Upper lobe of right lung (tissue), 1 donor: ENCODE data around the gene AHCTF1. TPM values are rescaled to one million over a fixed set of nuclear protein-coding genes. Genes with fewer than 3 reads are reported as not detected.

Experiments
- ATAC-seq: fragments of 200-7000 bp; cut with Tn5 transposase; one replicate; pipeline ENCODE4 v1.9.1; 2020; ENCODE audit warnings: mild to moderate bottlenecking, moderate library complexity
- DNase-seq: peaks from one replicate; pipeline ENCODE4 v3.0.0-alpha.2; 2020
- H3K27ac ChIP-seq: fragments of 200-600 bp; one replicate; pipeline ENCODE4 v1.8.0; 2022
- H3K27me3 ChIP-seq: fragments of 200-600 bp; one replicate; pipeline ENCODE4 v1.8.0; 2022; ENCODE audit warnings: mild to moderate bottlenecking
- H3K36me3 ChIP-seq: fragments of 200-600 bp; one replicate; pipeline ENCODE4 v1.8.0; 2022
- H3K4me1 ChIP-seq: fragments of 200-600 bp; one replicate; pipeline ENCODE4 v1.8.0; 2022
- H3K4me3 ChIP-seq: fragments of 200-600 bp; one replicate; pipeline ENCODE4 v1.8.0; 2022; ENCODE audit warnings: mild to moderate bottlenecking
- H3K9me3 ChIP-seq: fragments of 200-600 bp; one replicate; pipeline ENCODE4 v1.8.0; 2022
- intact Hi-C: fragments of 100-400 bp; cut with DNase I; formaldehyde crosslinking; loops from one replicate; pipeline ENCODE4 v1.11.0; 2022
- total RNA-seq: library from RNA; stranded (reverse); fragmentation: NEBNext Ultra II Directional; extraction: Animal tissue kit (Norgen Biotek cat#: 25700); gene quantifications from one replicate; pipeline ENCODE4 v1.2.1, GENCODE V29; 2021
- TF ChIP-seq, protein P1 (sequence below): fragments of 200-600 bp; IDR thresholded peaks from one replicate; pipeline ENCODE4 v1.8.0; 2022; ENCODE audit warnings: antibody characterized with exemption
- donor health status: DM: no; HTN: yes; CAD: no; lungs with severe emphysema.

AHCTF1 gene
- total RNA-seq, 1 donor from 2014 or later = 28.8 TPM

DNA sequence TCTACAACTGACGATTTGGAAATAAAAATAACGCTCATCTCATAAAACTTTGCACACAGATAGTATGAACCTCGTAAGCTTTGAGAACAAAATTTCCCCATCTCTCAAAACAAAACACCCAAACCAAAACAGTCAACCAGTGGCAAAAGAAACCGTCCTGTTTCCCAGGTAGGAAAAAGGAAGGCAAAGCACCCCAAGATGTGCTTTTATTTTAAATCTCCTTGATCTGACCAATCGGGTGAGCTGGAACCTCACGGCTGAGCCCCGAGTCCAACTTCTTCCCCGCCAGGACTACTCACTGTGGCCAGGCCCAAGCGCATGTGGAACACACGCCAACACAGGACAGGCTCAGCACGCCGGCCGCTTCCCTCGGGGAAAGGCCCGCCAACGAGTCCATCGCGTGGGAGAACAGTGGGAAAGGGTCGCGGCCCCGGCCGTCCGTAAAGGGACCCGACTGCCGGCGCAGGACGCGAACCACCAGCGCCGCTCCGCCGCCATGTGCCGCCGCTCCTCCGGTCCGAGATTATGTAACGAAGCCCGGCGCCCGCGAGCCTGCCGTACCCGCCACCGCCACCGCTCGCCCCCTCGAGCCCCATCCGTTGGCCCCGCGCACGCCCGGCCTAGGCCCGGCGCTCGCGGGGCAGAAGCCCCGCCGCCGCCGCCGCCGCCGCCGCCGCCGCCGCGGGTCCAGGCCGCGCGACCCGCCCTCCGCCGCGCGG is 759 bp downstream of the AHCTF1 start:
- intact Hi-C loops = no loop called here
- Histone ChIP-seq H3K4me3 (peak overlapping the region; percentile 92), H3K9me3 (no peaks in the 10 kb centered on the region), H3K4me1 (peaks cover 16% of the 10 kb centered on the region), H3K27me3 (no peaks in the 10 kb centered on the region), H3K27ac (peak overlapping the region; percentile 96), H3K36me3 (peaks cover 13% of the 10 kb centered on the region)
- DNase-seq (peak; percentile 82), ATAC-seq (peak; percentile 38)
- TF ChIP-seq, protein P1, sequence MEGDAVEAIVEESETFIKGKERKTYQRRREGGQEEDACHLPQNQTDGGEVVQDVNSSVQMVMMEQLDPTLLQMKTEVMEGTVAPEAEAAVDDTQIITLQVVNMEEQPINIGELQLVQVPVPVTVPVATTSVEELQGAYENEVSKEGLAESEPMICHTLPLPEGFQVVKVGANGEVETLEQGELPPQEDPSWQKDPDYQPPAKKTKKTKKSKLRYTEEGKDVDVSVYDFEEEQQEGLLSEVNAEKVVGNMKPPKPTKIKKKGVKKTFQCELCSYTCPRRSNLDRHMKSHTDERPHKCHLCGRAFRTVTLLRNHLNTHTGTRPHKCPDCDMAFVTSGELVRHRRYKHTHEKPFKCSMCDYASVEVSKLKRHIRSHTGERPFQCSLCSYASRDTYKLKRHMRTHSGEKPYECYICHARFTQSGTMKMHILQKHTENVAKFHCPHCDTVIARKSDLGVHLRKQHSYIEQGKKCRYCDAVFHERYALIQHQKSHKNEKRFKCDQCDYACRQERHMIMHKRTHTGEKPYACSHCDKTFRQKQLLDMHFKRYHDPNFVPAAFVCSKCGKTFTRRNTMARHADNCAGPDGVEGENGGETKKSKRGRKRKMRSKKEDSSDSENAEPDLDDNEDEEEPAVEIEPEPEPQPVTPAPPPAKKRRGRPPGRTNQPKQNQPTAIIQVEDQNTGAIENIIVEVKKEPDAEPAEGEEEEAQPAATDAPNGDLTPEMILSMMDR = no peak

DNA sequence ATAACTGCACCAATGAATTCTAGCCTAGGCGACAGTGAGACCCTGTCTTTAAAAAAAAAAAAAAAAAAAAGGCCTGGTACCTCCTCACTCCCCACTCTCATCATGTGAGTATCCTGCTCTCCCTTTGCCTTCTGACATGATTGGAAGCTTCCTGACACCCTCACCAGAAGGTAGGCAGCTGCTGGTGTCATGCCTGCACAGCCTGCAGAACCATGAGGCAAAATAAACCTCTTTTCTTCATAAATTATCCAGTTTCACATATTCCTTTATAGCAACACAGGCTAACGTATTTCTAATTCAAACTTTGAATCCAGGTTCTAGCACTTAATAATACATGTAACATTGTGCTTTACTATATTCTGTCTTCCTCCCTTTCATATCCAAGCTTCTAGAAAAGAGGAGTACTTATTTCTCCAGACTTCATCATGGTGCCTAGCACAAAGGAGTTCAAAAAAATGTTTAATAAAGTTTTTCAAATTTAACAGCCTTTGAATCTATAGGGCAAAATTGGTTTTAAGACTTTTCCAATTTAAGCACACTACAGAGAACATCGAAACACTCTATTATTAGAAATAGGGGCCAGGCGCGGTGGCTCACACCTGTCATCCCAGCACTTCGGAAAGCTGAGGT is 5.6 kb downstream of the AHCTF1 start:
- TF ChIP-seq, protein P1 = no peak
- no peaks in the 10 kb centered on the region for H3K9me3 ChIP-seq
- no peaks in the 10 kb centered on the region for H3K27me3 ChIP-seq
- intact Hi-C loops = no loop called here
- peaks cover 13% of the 10 kb centered on the region for H3K36me3 ChIP-seq
- ATAC-seq (no peak), DNase-seq (no peak)
- H3K4me1 ChIP-seq = peaks cover 11% of the 10 kb centered on the region
- H3K4me3 ChIP-seq = no peak overlapping the region
- H3K27ac ChIP-seq = no peak overlapping the region

DNA sequence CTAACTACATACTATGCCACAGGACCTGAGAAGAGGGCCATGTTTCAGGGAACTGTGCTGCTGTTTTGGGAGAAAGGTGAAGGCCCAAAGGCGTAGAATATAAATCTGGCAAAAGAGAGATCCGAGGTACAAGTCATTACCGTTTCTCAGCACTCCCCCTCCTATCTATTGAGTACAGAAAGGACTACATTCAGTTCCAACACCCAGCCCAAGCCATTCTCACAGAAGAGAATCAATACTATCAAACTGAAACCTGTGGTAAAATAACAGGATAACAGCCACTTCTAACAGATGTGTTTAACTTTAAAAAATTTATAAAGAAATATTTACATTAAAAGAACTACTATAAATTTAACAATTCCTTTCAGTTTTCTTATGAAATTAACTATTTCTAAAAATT is 7.8 kb downstream of the AHCTF1 start:
- DNase-seq (no peak), ATAC-seq (no peak)
- H3K4me1 ChIP-seq = no peaks in the 10 kb centered on the region
- H3K9me3 ChIP-seq = no peaks in the 10 kb centered on the region
- peaks cover 7% of the 10 kb centered on the region for H3K36me3 ChIP-seq
- H3K4me3 ChIP-seq = no peak overlapping the region
- intact Hi-C loops = no loop called here
- H3K27ac ChIP-seq = no peak overlapping the region
- no peaks in the 10 kb centered on the region for H3K27me3 ChIP-seq
- TF ChIP-seq, protein P1 = no peak

DNA sequence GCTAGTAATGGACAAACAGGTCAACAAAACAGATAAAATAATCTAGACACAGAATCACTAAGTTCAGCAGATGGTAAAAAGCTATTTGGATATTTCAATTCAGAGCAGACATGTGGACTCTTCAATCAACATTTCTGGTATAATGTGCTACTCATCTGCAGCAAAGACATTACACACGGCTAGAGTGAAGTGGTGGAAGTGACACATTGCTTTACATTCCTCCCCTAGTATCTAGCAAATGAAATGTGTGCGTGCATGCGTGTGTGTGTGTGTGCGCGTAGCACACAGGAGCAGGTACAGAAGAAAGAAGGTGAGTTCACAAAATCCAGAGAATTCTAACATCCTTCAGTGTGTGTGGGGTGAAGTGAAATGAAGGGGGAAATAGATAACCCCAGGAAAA is 8.3 kb downstream of the AHCTF1 start:
- Histone ChIP-seq H3K36me3 (peaks cover 6% of the 10 kb centered on the region), H3K27me3 (no peaks in the 10 kb centered on the region), H3K27ac (no peak overlapping the region), H3K4me1 (no peaks in the 10 kb centered on the region), H3K9me3 (no peaks in the 10 kb centered on the region), H3K4me3 (no peak overlapping the region)
- DNase-seq (no peak), ATAC-seq (no peak)
- intact Hi-C loops = no loop called here
- TF ChIP-seq, protein P1 = no peak

DNA sequence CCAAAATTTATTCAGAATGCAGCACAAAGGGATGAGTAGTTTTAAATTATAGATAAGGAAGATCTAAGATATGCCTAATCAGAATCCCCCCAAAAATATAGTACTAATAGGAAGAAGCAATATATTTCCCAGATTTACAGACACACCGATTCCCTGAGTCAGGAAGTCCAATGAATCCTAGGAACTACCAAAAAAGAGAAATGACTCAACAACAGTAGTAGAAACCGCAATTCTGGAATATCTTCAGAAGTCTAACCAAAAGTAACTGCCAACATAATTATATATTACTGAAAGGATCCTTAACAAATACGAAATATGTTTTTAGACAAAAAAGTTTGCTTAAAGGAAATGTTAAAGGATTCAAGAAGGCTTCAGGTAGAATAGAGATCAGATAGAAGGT is 10.3 kb downstream of the AHCTF1 start:
- Histone ChIP-seq H3K9me3 (no peaks in the 10 kb centered on the region), H3K4me3 (no peak overlapping the region), H3K36me3 (peaks cover 15% of the 10 kb centered on the region), H3K4me1 (no peaks in the 10 kb centered on the region), H3K27me3 (no peaks in the 10 kb centered on the region), H3K27ac (no peak overlapping the region)
- DNase-seq (no peak), ATAC-seq (no peak)
- intact Hi-C loops = no loop called here
- TF ChIP-seq, protein P1 = no peak
